Measurements from ENCODE around the gene TTC34. TPM values are rescaled to one million over a fixed set of nuclear protein-coding genes. Genes with fewer than 3 reads are reported as not detected.

The TTC34 gene
- total RNA-seq, 1 experiment from 2014 or later = 0.92 TPM

DNA sequence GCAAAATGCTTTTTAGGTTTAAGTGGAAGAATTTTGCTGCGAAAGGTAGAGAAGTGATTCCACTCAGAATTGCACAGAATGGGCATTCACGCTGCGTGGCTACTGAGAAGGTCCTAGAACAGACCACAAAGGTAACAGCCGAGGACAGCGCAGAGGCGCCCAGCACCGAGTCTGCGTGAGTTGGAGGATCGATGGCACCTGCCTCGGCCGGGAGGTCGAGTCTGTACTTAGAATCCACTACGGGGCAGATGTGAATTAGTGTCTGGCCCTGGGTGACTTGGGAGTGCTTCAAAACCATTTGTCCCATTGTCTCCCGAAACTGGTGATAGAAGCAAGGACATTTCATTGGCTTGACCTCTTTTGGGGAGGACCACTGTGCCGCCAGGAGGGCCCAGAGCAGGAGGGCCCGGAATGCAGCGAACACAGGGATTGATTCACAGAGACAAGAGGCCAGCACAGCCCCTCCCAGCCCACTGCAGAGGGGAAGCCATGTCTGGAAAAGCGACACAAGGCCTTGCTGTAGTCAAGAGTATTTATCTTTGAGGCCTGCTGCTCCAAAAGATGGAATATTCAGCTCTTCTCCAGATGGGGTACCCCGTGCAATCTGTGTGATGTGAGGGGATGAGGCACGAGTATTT is 35.0 kb upstream of the TTC34 start:
- no peak overlapping the region for H3K27ac ChIP-seq (ENCODE audit: insufficient read length, low read depth, low read length)
- no peaks in the 10 kb centered on the region for H3K79me1 ChIP-seq (ENCODE audit: insufficient read depth, low read depth, low read length, poor library complexity, severe bottlenecking)
- Mint-ChIP-seq H3K27ac (no peak overlapping the region), H3K4me1 (no peaks in the 10 kb centered on the region), H3K36me3 (ENCODE audit: insufficient read depth in 1 of 3, low read depth in 3 of 3) (peaks cover 3 to 19% (median 4%) of the 10 kb centered on the region in 3 experiments; a peak in 4 of 7 replicates), H3K9me3 (peaks cover 26 to 93% of the 10 kb centered on the region in 2 experiments), H3K27me3 (ENCODE audit: low read depth) (peaks cover 2% of the 10 kb centered on the region; the same call in 1 of the 2 replicates), H3K4me3 (no peak overlapping the region)
- H3T11ph ChIP-seq (ENCODE audit: low read length) = no peak overlapping the region
- no peaks in the 10 kb centered on the region for H3K79me2 ChIP-seq (ENCODE audit: insufficient read depth, low read length)
- H2AFZ ChIP-seq (ENCODE audit: low read length) = no peak overlapping the region
- H4K91ac ChIP-seq (ENCODE audit: insufficient read length, low read depth, low read length) = no peak overlapping the region
- no peak overlapping the region for H3K9ac ChIP-seq (ENCODE audit: extremely low read depth, insufficient read length, low read length)
- no peak overlapping the region for H2BK20ac ChIP-seq (ENCODE audit: low read depth, low read length, poor library complexity, severe bottlenecking)
- H3K4ac ChIP-seq (ENCODE audit: low read depth, low read length) = no peak overlapping the region
- no peak overlapping the region for H2AK5ac ChIP-seq (ENCODE audit: insufficient read length, low read length)
- no peak overlapping the region for H3K14ac ChIP-seq (ENCODE audit: insufficient read depth, low read length)
- H4K8ac ChIP-seq (replicated peaks; ENCODE audit: insufficient read length, low read depth, low read length) = no peak overlapping the region
- H2BK120ac ChIP-seq (ENCODE audit: low read depth, low read length, poor library complexity, severe bottlenecking) = no peak overlapping the region
- H3K23ac ChIP-seq (ENCODE audit: insufficient read length, low read depth, low read length) = no peak overlapping the region
- H2BK5ac ChIP-seq (ENCODE audit: insufficient read length, low read length) = no peak overlapping the region
- H3K4me1 ChIP-seq (ENCODE audit: insufficient read depth, low read length) = no peaks in the 10 kb centered on the region
- no peak overlapping the region for H3K18ac ChIP-seq (ENCODE audit: insufficient read length, low read depth, low read length)
- no peaks in the 10 kb centered on the region for H3K27me3 ChIP-seq (ENCODE audit: insufficient read depth, low read length)
- H2BK15ac ChIP-seq (ENCODE audit: low read depth, low read length) = no peak overlapping the region
- H4K5ac ChIP-seq (ENCODE audit: insufficient read length, low read depth, low read length) = no peak overlapping the region
- no peak overlapping the region for H3K56ac ChIP-seq (ENCODE audit: insufficient read length, low read depth, low read length)
- DNase-seq = no peak
- TF ChIP-seq, protein P1, sequence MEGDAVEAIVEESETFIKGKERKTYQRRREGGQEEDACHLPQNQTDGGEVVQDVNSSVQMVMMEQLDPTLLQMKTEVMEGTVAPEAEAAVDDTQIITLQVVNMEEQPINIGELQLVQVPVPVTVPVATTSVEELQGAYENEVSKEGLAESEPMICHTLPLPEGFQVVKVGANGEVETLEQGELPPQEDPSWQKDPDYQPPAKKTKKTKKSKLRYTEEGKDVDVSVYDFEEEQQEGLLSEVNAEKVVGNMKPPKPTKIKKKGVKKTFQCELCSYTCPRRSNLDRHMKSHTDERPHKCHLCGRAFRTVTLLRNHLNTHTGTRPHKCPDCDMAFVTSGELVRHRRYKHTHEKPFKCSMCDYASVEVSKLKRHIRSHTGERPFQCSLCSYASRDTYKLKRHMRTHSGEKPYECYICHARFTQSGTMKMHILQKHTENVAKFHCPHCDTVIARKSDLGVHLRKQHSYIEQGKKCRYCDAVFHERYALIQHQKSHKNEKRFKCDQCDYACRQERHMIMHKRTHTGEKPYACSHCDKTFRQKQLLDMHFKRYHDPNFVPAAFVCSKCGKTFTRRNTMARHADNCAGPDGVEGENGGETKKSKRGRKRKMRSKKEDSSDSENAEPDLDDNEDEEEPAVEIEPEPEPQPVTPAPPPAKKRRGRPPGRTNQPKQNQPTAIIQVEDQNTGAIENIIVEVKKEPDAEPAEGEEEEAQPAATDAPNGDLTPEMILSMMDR (conservative IDR thresholded peaks at IDR 0.05) = no peak
- H3K9me3 ChIP-seq (ENCODE audit: control insufficient read depth, low read depth, low read length) = peaks cover 91% of the 10 kb centered on the region
- no CpG with 5 or more reads among the region's 20 CpGs for WGBS (ENCODE audit: extremely low coverage, insufficient read length, low lambda C conversion rate)
- H2BK12ac ChIP-seq (ENCODE audit: insufficient read length, low read depth, low read length) = no peak overlapping the region
- no peaks in the 10 kb centered on the region for H3K23me2 ChIP-seq (ENCODE audit: insufficient read length, low read depth, low read length, poor library complexity, severe bottlenecking)
- no peaks in the 10 kb centered on the region for H4K20me1 ChIP-seq (ENCODE audit: control insufficient read depth, insufficient read depth, insufficient read length)
- H3K4me2 ChIP-seq (ENCODE audit: insufficient read depth, insufficient read length, low read length) = no peak overlapping the region

All from H9 (cell line).